ENCODE measurements around the gene MAPK8IP1.
"Not testable (repeated sequence)": the region's sequence is repeated elsewhere in the genome, so short reads cannot be mapped to it uniquely, and the experiment has no call there.

Gene MAPK8IP1

GRCh38 chr11:45885274-45885920 is at the start of gene MAPK8IP1:
TSS of gene MAPK8IP1 (plus strand) at chr11:45885651. CDS start at chr11:45885821, 170 bp downstream.
- DNase-seq, result peak; percentile 42
- in situ Hi-C loops (cut with HindIII; ENCODE audit: low pct_ligation_motif_present, low pct_unique_long_range_greater_than_20kb, low sequenced_read_pairs), result no loop called here

GRCh38 chr11:45839204-45839603 is 46.2 kb upstream of the MAPK8IP1 start:
- no peak for DNase-seq
- in situ Hi-C loops (cut with HindIII; ENCODE audit: low pct_ligation_motif_present, low pct_unique_long_range_greater_than_20kb, low sequenced_read_pairs), result no loop called here

- in situ Hi-C loops (cut with HindIII; ENCODE audit: low pct_ligation_motif_present, low pct_unique_long_range_greater_than_20kb, low sequenced_read_pairs); DNase-seq: not testable (repeated sequence)
These were observed 45.2 kb upstream of the MAPK8IP1 start for GRCh38 chr11:45840251-45840650.

- in situ Hi-C loops (cut with HindIII; ENCODE audit: low pct_ligation_motif_present, low pct_unique_long_range_greater_than_20kb, low sequenced_read_pairs), result no loop called here
- DNase-seq, result peak; percentile 84
These were observed 42.1 kb upstream of the MAPK8IP1 start for GRCh38 chr11:45843158-45843924.

- DNase-seq, result no peak
- in situ Hi-C loops (cut with HindIII; ENCODE audit: low pct_ligation_motif_present, low pct_unique_long_range_greater_than_20kb, low sequenced_read_pairs), result no loop called here
These were observed 40.5 kb upstream of the MAPK8IP1 start for GRCh38 chr11:45844822-45845578.

- in situ Hi-C loops (cut with HindIII; ENCODE audit: low pct_ligation_motif_present, low pct_unique_long_range_greater_than_20kb, low sequenced_read_pairs), result no loop called here
- no peak for DNase-seq
These were observed 39.2 kb upstream of the MAPK8IP1 start for GRCh38 chr11:45846174-45846675.

- in situ Hi-C loops (cut with HindIII; ENCODE audit: low pct_ligation_motif_present, low pct_unique_long_range_greater_than_20kb, low sequenced_read_pairs), result no loop called here
- peak; percentile 94 for DNase-seq
These were observed 38.2 kb upstream of the MAPK8IP1 start, which contains the start of gene CRY2 for GRCh38 chr11:45846974-45847910. TSS of gene CRY2 (plus strand) at chr11:45847475. CDS start at chr11:45847491, 16 bp downstream.

GRCh38 chr11:45847911-45848316 is 37.5 kb upstream of the MAPK8IP1 start:
- DNase-seq, result peak; percentile 56
- in situ Hi-C loops (cut with HindIII; ENCODE audit: low pct_ligation_motif_present, low pct_unique_long_range_greater_than_20kb, low sequenced_read_pairs), result no loop called here

GRCh38 chr11:45848654-45849081 is 36.8 kb upstream of the MAPK8IP1 start:
- in situ Hi-C loops (cut with HindIII; ENCODE audit: low pct_ligation_motif_present, low pct_unique_long_range_greater_than_20kb, low sequenced_read_pairs), result no loop called here
- DNase-seq, result no peak

GRCh38 chr11:45850446-45850845 is 35.0 kb upstream of the MAPK8IP1 start:
- in situ Hi-C loops (cut with HindIII; ENCODE audit: low pct_ligation_motif_present, low pct_unique_long_range_greater_than_20kb, low sequenced_read_pairs), result no loop called here
- peak; percentile 6 for DNase-seq

- no peak for DNase-seq
- in situ Hi-C loops (cut with HindIII; ENCODE audit: low pct_ligation_motif_present, low pct_unique_long_range_greater_than_20kb, low sequenced_read_pairs), result no loop called here
These were observed 34.2 kb upstream of the MAPK8IP1 start for GRCh38 chr11:45851228-45851627.

- in situ Hi-C loops (cut with HindIII; ENCODE audit: low pct_ligation_motif_present, low pct_unique_long_range_greater_than_20kb, low sequenced_read_pairs), result no loop called here
- no peak for DNase-seq
These were observed 33.3 kb upstream of the MAPK8IP1 start for GRCh38 chr11:45852018-45852711.

- in situ Hi-C loops (cut with HindIII; ENCODE audit: low pct_ligation_motif_present, low pct_unique_long_range_greater_than_20kb, low sequenced_read_pairs), result no loop called here
- no peak for DNase-seq
These were observed 32.7 kb upstream of the MAPK8IP1 start for GRCh38 chr11:45852712-45853101.

GRCh38 chr11:45853332-45854219 is 31.9 kb upstream of the MAPK8IP1 start:
- no peak for DNase-seq
- in situ Hi-C loops (cut with HindIII; ENCODE audit: low pct_ligation_motif_present, low pct_unique_long_range_greater_than_20kb, low sequenced_read_pairs), result no loop called here

- DNase-seq, result no peak
- in situ Hi-C loops (cut with HindIII; ENCODE audit: low pct_ligation_motif_present, low pct_unique_long_range_greater_than_20kb, low sequenced_read_pairs), result no loop called here
These were observed 30.1 kb upstream of the MAPK8IP1 start for GRCh38 chr11:45855308-45855707.

GRCh38 chr11:45856044-45856468 is 29.4 kb upstream of the MAPK8IP1 start:
- no peak for DNase-seq
- in situ Hi-C loops (cut with HindIII; ENCODE audit: low pct_ligation_motif_present, low pct_unique_long_range_greater_than_20kb, low sequenced_read_pairs), result no loop called here
